SK-N-SH (cell line): ENCODE data around the gene ERH. TPM values are rescaled to one million over a fixed set of nuclear protein-coding genes. Genes with fewer than 3 reads are reported as not detected.

ENCODE experiments used
- CTCF ChIA-PET: fragments of 300-600, 350-600 bp; formaldehyde crosslinking; extraction: SDS; loops from one replicate; lab custom pipeline; 2021; lab: Yijun Ruan, JAX
- POLR2A ChIA-PET: fragments of 350-600 bp; sonication (Branson Sonifier 250); formaldehyde crosslinking; extraction: SDS; loops from one replicate; lab custom pipeline; 2020; ENCODE audit warnings: antibody characterized with exemption, inconsistent platforms; lab: Yijun Ruan, JAX
- DNase-seq: peaks from one replicate; pipeline ENCODE4 v3.0.0; 2012
- H2AFZ ChIP-seq: fragments of 200-600 bp; sonication (generic); 2 replicates; pipeline ENCODE4 v1.8.1; 2016; ENCODE audit warnings: antibody characterized with exemption, mild to moderate bottlenecking, low read depth
- H3F3A ChIP-seq: fragments of 200-600 bp; sonication (generic); replicated peaks from 2 replicates; pipeline ENCODE3; 2016; ENCODE audit warnings: antibody characterized with exemption, mild to moderate bottlenecking; ENCODE audit not compliant: insufficient read depth
- H3K27ac ChIP-seq, 2 experiments: fragments of 200-500 bp in 1 of 2; fragments of 200-600 bp in 1 of 2; sonication (Bioruptor generic) in 1 of 2; sonication (generic), shearing (Covaris generic) in 1 of 2; 2 replicates each; pipeline versions ENCODE4 v1.5.1 to v1.6.1; 2014 to 2016; ENCODE audit warnings: low read depth in 2 of 2, inconsistent platforms in 1 of 2, low read length in 1 of 2, mild to moderate bottlenecking in 1 of 2, mixed read lengths in 1 of 2
- H3K27me3 ChIP-seq: fragments of 200-600 bp; sonication (generic), shearing (Covaris generic); 2 replicates; pipeline ENCODE4 v1.6.1; 2016; ENCODE audit warnings: mixed run types; ENCODE audit not compliant: insufficient read depth
- H3K36me3 ChIP-seq, 2 experiments: fragments of 200-500 bp in 1 of 2; fragments of 200-600 bp in 1 of 2; sonication (Bioruptor generic) in 1 of 2; sonication (generic) in 1 of 2; replicated peaks in 1 of 2; 2 replicates each; pipeline versions ENCODE3 to v1.5.1; 2014 to 2016; ENCODE audit warnings: low read length in 1 of 2, mild to moderate bottlenecking in 1 of 2; ENCODE audit not compliant: insufficient read depth in 2 of 2, control insufficient read depth in 1 of 2
- H3K4me1 ChIP-seq, 2 experiments: fragments of 200-500 bp in 1 of 2; fragments of 200-600 bp in 1 of 2; sonication (Bioruptor generic) in 1 of 2; sonication (generic), shearing (Covaris generic) in 1 of 2; 2 replicates each; pipeline versions ENCODE4 v1.5.1 to v1.6.1; 2014 to 2016; ENCODE audit warnings: low read depth in 1 of 2, low read length in 1 of 2, mixed run types in 1 of 2; ENCODE audit not compliant: insufficient read depth in 2 of 2, control insufficient read depth in 1 of 2
- H3K4me2 ChIP-seq: fragments of 200-600 bp; sonication (generic), shearing (Covaris generic); 2 replicates; pipeline ENCODE4 v1.6.1; 2017; ENCODE audit warnings: mixed run types
- H3K4me3 ChIP-seq, 2 experiments: fragments of 200-500 bp in 1 of 2; fragments of 200-600 bp in 1 of 2; sonication (Bioruptor generic) in 1 of 2; sonication (generic), shearing (Covaris generic) in 1 of 2; 2 replicates each; pipeline versions ENCODE4 v1.5.1 to v1.8.1; 2014 to 2016; ENCODE audit warnings: low read depth in 2 of 2, inconsistent platforms in 1 of 2, low read length in 1 of 2, mild to moderate bottlenecking in 1 of 2, mixed read lengths in 1 of 2, moderate library complexity in 1 of 2
- H3K79me2 ChIP-seq: fragments of 200-600 bp; sonication (generic); 2 replicates; pipeline ENCODE4 v1.8.1; 2017; ENCODE audit warnings: mild to moderate bottlenecking; ENCODE audit not compliant: insufficient read depth
- H3K9ac ChIP-seq: fragments of 200-600 bp; sonication (generic); 2 replicates; pipeline ENCODE4 v1.6.1; 2017; ENCODE audit warnings: mixed run types
- H3K9me2 ChIP-seq: fragments of 200-600 bp; sonication (generic); 2 replicates; pipeline ENCODE4 v1.6.1; 2017; ENCODE audit warnings: mixed run types
- H3K9me3 ChIP-seq: fragments of 200-600 bp; sonication (generic); 2 replicates; pipeline ENCODE4 v1.6.1; 2017; ENCODE audit warnings: mixed run types, mild to moderate bottlenecking, moderate library complexity
- H4K20me1 ChIP-seq: fragments of 200-600 bp; sonication (generic); 2 replicates; pipeline ENCODE4 v1.6.1; 2017; ENCODE audit warnings: mild to moderate bottlenecking, mixed run types; ENCODE audit not compliant: insufficient read depth
- CHD2 ChIP-seq: fragments of 150-350 bp; IDR thresholded peaks from 2 replicates; pipeline ENCODE4 v1.6.1; 2018; ENCODE audit warnings: low read length; ENCODE audit not compliant: partially characterized antibody
- FOXM1 ChIP-seq: IDR thresholded peaks from 2 replicates; pipeline ENCODE4 v1.4.0; 2012; ENCODE audit warnings: low read depth, mild to moderate bottlenecking
- GATA2 ChIP-seq: sonication (generic); formaldehyde crosslinking; IDR thresholded peaks from 2 replicates; pipeline ENCODE4 v1.5.0; 2020; ENCODE audit warnings: mild to moderate bottlenecking, missing genetic modification reagents
- IRF3 ChIP-seq: fragments of 150-350 bp; IDR thresholded peaks from 2 replicates; pipeline ENCODE4 v1.6.1; 2016; ENCODE audit warnings: mild to moderate bottlenecking, low read depth, low read length
- MAX ChIP-seq: IDR thresholded peaks from 2 replicates; pipeline ENCODE4 v1.4.0; 2012; ENCODE audit warnings: low read depth
- NFIC ChIP-seq: IDR thresholded peaks from 2 replicates; pipeline ENCODE4 v1.4.0; 2012; ENCODE audit warnings: borderline replicate concordance
- NRF1 ChIP-seq: IDR thresholded peaks from 2 replicates; pipeline ENCODE4 v1.6.1; 2012; ENCODE audit warnings: low read depth, mild to moderate bottlenecking, low read length
- RCOR1 ChIP-seq: fragments of 150-350 bp; IDR thresholded peaks from 2 replicates; pipeline ENCODE4 v1.6.1; 2017; ENCODE audit warnings: antibody characterized with exemption, low read length
- REST ChIP-seq: IDR thresholded peaks from 2 replicates; pipeline ENCODE4 v1.6.1; 2012; ENCODE audit warnings: mild to moderate bottlenecking, low read depth, low read length, moderate library complexity
- RXRA ChIP-seq: IDR thresholded peaks from 2 replicates; pipeline ENCODE4 v1.4.0; 2012; ENCODE audit warnings: low read depth, mild to moderate bottlenecking, borderline replicate concordance
- TCF12 ChIP-seq: IDR thresholded peaks from 2 replicates; pipeline ENCODE4 v1.4.0; 2012
- USF1 ChIP-seq: IDR thresholded peaks from 2 replicates; pipeline ENCODE4 v1.4.0; 2012; ENCODE audit warnings: low read depth, borderline replicate concordance
- ZBTB33 ChIP-seq: IDR thresholded peaks from 2 replicates; pipeline ENCODE4 v1.4.0; 2012; ENCODE audit warnings: low read depth, borderline replicate concordance
- WGBS: methylation state at CpG from one replicate; pipeline ENCODE4 v1.1.6; 2017; ENCODE audit warnings: low lambda C conversion rate; 5-methylcytosine and 5-hydroxymethylcytosine counted together
- polyA plus RNA-seq, 3 experiments: library from polyadenylated mRNA; depleted of rRNA; stranded (reverse); fragments of >200 nt; gene quantifications; 2 replicates each; pipeline ENCODE4 v1.2.3, GENCODE V29; 2012

The ERH gene
- polyA plus RNA-seq, 1 of the 3 experiments (the other 2 are of a cell fraction) = 186 TPM

GRCh38 chr14:69357544-69358200 lies 40.4 kb downstream of the ERH start:
- Histone ChIP-seq H3K36me3 (peaks cover 0 to 3% of the 10 kb centered on the region in 2 experiments), H3K27ac (no peak overlapping the region), H3F3A (no peaks in the 10 kb centered on the region), H2AFZ (no peak overlapping the region), H4K20me1 (no peaks in the 10 kb centered on the region), H3K9me2 (no peaks in the 10 kb centered on the region), H3K9ac (no peak overlapping the region), H3K4me2 (no peak overlapping the region), H3K4me3 (no peak overlapping the region), H3K27me3 (no peaks in the 10 kb centered on the region), H3K79me2 (no peaks in the 10 kb centered on the region), H3K4me1 (peaks cover 3 to 4% of the 10 kb centered on the region in 2 experiments; a peak in 2 of 4 replicates), H3K9me3 (no peaks in the 10 kb centered on the region)
- no peak for DNase-seq
- TF ChIP-seq TCF12 (no peak), RCOR1 (no peak), ZBTB33 (no peak), CHD2 (no peak), MAX (no peak), NRF1 (no peak)
- ChIA-PET POLR2A (no interaction called here), CTCF (interaction anchor here (1.3 to 2.1 kb wide), 3 partner anchors 70 to 115 kb away, joined by 4 to 8 read pairs (median 5); no protein-coding TSS in a partner anchor)
- WGBS = 94% methylated on average over 7 of the region's 7 CpGs

GRCh38 chr14:69356903-69357543 lies 41.1 kb downstream of the ERH start:
- Histone ChIP-seq H3K9me2 (no peaks in the 10 kb centered on the region), H2AFZ (no peak overlapping the region), H3K9ac (no peak overlapping the region), H3K36me3 (peaks cover 0 to 3% of the 10 kb centered on the region in 2 experiments), H3K4me1 (peaks cover 3 to 4% of the 10 kb centered on the region in 2 experiments; a peak in 2 of 4 replicates), H3K27me3 (no peaks in the 10 kb centered on the region), H3K4me3 (no peak overlapping the region), H3K9me3 (no peaks in the 10 kb centered on the region), H4K20me1 (no peaks in the 10 kb centered on the region), H3K4me2 (no peak overlapping the region), H3K27ac (no peak overlapping the region), H3F3A (no peaks in the 10 kb centered on the region), H3K79me2 (no peaks in the 10 kb centered on the region)
- POLR2A ChIA-PET = no interaction called here
- TF ChIP-seq RXRA (no peak), IRF3 (no peak), FOXM1 (no peak), USF1 (no peak), NFIC (no peak), RCOR1 (no peak), GATA2 (no peak), REST (no peak)
- no peak for DNase-seq
- WGBS = 86% methylated on average over 6 of the region's 7 CpGs
- CTCF ChIA-PET = interaction anchor here (1.3 to 2.1 kb wide), 2 partner anchors 69 to 114 kb away, joined by 4 to 8 read pairs; no protein-coding TSS in a partner anchor
